ENCODE measurements around the gene BEND5. TPM values are rescaled to one million over a fixed set of nuclear protein-coding genes. Genes with fewer than 3 reads are reported as not detected.

Gene BEND5
- total and polyA plus RNA-seq, 12 donors = 1.2 to 9.1 (median 4.3) TPM

- 77 to 82% methylated on average over 3 of the region's 3 CpGs for WGBS, 2 donors
- no peaks in the 10 kb centered on the region for H3K9me3 ChIP-seq
- H3K27me3 ChIP-seq = peaks cover 0 to 35% (median 21%) of the 10 kb centered on the region in 7 donors
- H3K4me1 ChIP-seq = peaks cover 0 to 3% (median 0%) of the 10 kb centered on the region in 9 donors
- intact Hi-C loops (cut with DNase I) = loop anchor here in 5 of 10 donors (5.0 to 10.0 kb wide), 4 partner anchors 136 to 1668 kb away; no protein-coding TSS in a partner anchor
- DNase-seq (no peak), ATAC-seq (no peak)
- H3K27ac ChIP-seq = no peak overlapping the region
- no peak for TF ChIP-seq CTCF (IDR thresholded peaks at IDR 0.05)
- no peak overlapping the region for H3K4me3 ChIP-seq
- no peaks in the 10 kb centered on the region for H3K36me3 ChIP-seq
These were observed 97.8 kb downstream of the BEND5 start for GRCh38 chr1:48678710-48679505.

All from heart right ventricle (tissue), 16 donors.